ENCODE results near the gene SPIRE2. TPM values are rescaled to one million over a fixed set of nuclear protein-coding genes. Genes with fewer than 3 reads are reported as not detected.

The SPIRE2 gene
- total and polyA plus RNA-seq, 9 of the 15 experiments (the other 6 are each of a cell fraction or from before 2014, with no cell fraction given) = 0.70 to 7.5 (median 4.6) TPM

DNA sequence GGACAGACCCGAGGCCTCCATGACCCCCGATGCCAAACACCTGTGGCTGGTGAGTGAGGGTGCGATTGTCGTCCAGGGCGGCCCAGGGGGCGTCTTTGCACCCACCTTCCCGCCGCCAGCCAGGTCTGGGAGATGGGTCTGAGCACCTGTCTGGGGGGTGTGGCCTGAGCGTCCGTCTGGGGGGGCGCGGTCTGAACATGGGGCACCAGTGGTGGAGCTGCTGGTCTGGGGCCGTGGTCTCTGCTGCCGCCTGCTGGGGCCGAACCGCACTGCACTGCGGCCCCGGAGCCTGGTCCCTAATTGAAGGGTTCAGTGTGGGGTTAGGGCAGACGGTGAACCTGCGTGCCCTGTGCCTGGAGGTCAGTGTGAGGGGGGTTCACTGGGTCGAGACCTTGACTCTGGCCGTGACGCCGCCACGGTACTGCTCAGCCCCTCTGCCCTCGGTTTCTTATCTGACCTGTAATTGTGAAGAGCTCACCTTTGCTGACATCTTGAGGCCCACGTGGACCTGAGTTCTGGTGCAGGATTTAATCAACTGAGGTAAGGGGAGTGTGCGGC lies 32.6 kb downstream of the SPIRE2 start (continued):
- TF ChIP-seq, protein P1, sequence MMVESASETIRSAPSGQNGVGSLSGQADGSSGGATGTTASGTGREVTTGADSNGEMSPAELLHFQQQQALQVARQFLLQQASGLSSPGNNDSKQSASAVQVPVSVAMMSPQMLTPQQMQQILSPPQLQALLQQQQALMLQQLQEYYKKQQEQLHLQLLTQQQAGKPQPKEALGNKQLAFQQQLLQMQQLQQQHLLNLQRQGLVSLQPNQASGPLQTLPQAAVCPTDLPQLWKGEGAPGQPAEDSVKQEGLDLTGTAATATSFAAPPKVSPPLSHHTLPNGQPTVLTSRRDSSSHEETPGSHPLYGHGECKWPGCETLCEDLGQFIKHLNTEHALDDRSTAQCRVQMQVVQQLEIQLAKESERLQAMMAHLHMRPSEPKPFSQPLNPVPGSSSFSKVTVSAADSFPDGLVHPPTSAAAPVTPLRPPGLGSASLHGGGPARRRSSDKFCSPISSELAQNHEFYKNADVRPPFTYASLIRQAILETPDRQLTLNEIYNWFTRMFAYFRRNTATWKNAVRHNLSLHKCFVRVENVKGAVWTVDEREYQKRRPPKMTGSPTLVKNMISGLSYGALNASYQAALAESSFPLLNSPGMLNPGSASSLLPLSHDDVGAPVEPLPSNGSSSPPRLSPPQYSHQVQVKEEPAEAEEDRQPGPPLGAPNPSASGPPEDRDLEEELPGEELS (CRISPR knock-in tag; IDR thresholded peaks at IDR 0.05; ENCODE audit: borderline replicate concordance) = no peak
- TF ChIP-seq LCOR (CRISPR knock-in tag; IDR thresholded peaks at IDR 0.05) (peak; percentile 52; the same call in 1 of the 2 replicates), POLR2A (conservative IDR thresholded peaks at IDR 0.05) (no peak), RUNX1 (IDR thresholded peaks at IDR 0.05; ENCODE audit: low read depth) (no peak), ZNF609 (CRISPR knock-in tag; IDR thresholded peaks at IDR 0.05; ENCODE audit: borderline replicate concordance) (0 out of 2 replicates have a peak, but pooled peaks have one; percentile 31), IFI16 (CRISPR knock-in tag; IDR thresholded peaks at IDR 0.05) (no peak), ZSCAN29 (IDR thresholded peaks at IDR 0.05) (no peak), ETV5 (CRISPR knock-in tag; IDR thresholded peaks at IDR 0.05; ENCODE audit: low read depth) (0 out of 2 replicates have a peak, but pooled peaks have one; percentile 16), ZNF511 (CRISPR knock-in tag; IDR thresholded peaks at IDR 0.05) (no peak), RHOXF2B (CRISPR knock-in tag; conservative IDR thresholded peaks at IDR 0.05) (no peak), ID3 (CRISPR knock-in tag; IDR thresholded peaks at IDR 0.05) (no peak), ID3 (tag; IDR thresholded peaks at IDR 0.05) (no peak), MITF (IDR thresholded peaks at IDR 0.05) (no peak), NONO (IDR thresholded peaks at IDR 0.05; ENCODE audit: low read depth in 2 of 2, low read length in 1 of 2) (peak in 1 of 2 experiments; percentile 43; a peak in 1 of 4 replicates), ZKSCAN8 (CRISPR knock-in tag; IDR thresholded peaks at IDR 0.05) (no peak), ZNF146 (CRISPR knock-in tag; IDR thresholded peaks at IDR 0.05; ENCODE audit: unreplicated experiment) (no peak), DMBX1 (CRISPR knock-in tag; IDR thresholded peaks at IDR 0.05; ENCODE audit: borderline replicate concordance) (no peak), SAFB (IDR thresholded peaks at IDR 0.05; ENCODE audit: borderline replicate concordance, low read depth, low read length) (no peak)

Measured in K562 (cell line).